CD4-positive, alpha-beta T cell treated with Interleukin-15 for 4 hours (primary cell): ENCODE data around the gene STUM.
"Not testable (repeated sequence)": the region's sequence is repeated elsewhere in the genome, so short reads cannot be mapped to it uniquely, and the experiment has no call there.

Experiments used
- DNase-seq: peaks from one replicate; pipeline ENCODE4 v3.0.0-alpha.2; 2020; ENCODE audit warnings: low spot score

STUM gene

GRCh38 chr1:226582966-226583365 is 34.4 kb downstream of the STUM start:
- DNase-seq: no peak

GRCh38 chr1:226584164-226584563 is 35.6 kb downstream of the STUM start:
- DNase-seq: no peak

- no peak for DNase-seq
Observed at GRCh38 chr1:226586116-226586515, 37.6 kb downstream of the STUM start.

GRCh38 chr1:226586650-226587422 is 38.3 kb downstream of the STUM start:
- no peak for DNase-seq

GRCh38 chr1:226588484-226588883 is 39.9 kb downstream of the STUM start:
- no peak for DNase-seq

- DNase-seq: no peak
Observed at GRCh38 chr1:226589008-226589733, 40.6 kb downstream of the STUM start.

GRCh38 chr1:226590614-226591013 is 42.0 kb downstream of the STUM start:
- DNase-seq: no peak

- DNase-seq: no peak
Observed at GRCh38 chr1:226593541-226593940, 45.0 kb downstream of the STUM start.

GRCh38 chr1:226596531-226597165 is 48.1 kb downstream of the STUM start:
- DNase-seq: no peak

GRCh38 chr1:226597616-226598454 is 49.3 kb downstream of the STUM start:
- no peak for DNase-seq

- no peak for DNase-seq
Observed at GRCh38 chr1:226598455-226598849, 49.9 kb downstream of the STUM start.

- DNase-seq: not testable (repeated sequence)
Observed at GRCh38 chr1:226598955-226599354, 50.4 kb downstream of the STUM start.

- no peak for DNase-seq
Observed at GRCh38 chr1:226599636-226600238, 51.2 kb downstream of the STUM start.

- DNase-seq: no peak
Observed at GRCh38 chr1:226600254-226600653, 51.7 kb downstream of the STUM start.

GRCh38 chr1:226601456-226601855 is 52.9 kb downstream of the STUM start:
- no peak for DNase-seq

- no peak for DNase-seq
Observed at GRCh38 chr1:226602186-226603021, 53.8 kb downstream of the STUM start.

- DNase-seq: no peak
Observed at GRCh38 chr1:226603022-226603857, 54.7 kb downstream of the STUM start.

GRCh38 chr1:226603858-226604559 is 55.4 kb downstream of the STUM start:
- DNase-seq: no peak
